ENCODE data around the gene NMRK1.

GRCh38 chr9:75086541-75087288, 1.2 kb downstream of the NMRK1 start:
- TF ChIP-seq CTCF (conservative IDR thresholded peaks at IDR 0.05; ENCODE audit: low read depth in 2 of 2) = no peak
- TF ChIP-seq POLR2AphosphoS5 (IDR thresholded peaks at IDR 0.05; ENCODE audit: low read depth) = no peak
- TF ChIP-seq ETS1 (IDR thresholded peaks at IDR 0.05) = no peak
- TF ChIP-seq EZH2phosphoT487 (IDR thresholded peaks at IDR 0.05; ENCODE audit: unreplicated experiment) = no peak
- TF ChIP-seq JUNB (IDR thresholded peaks at IDR 0.05; ENCODE audit: unreplicated experiment) = no peak
- TF ChIP-seq REST (IDR thresholded peaks at IDR 0.05; ENCODE audit: unreplicated experiment) = no peak
- TF ChIP-seq EZH2 (IDR thresholded peaks at IDR 0.05; ENCODE audit: low read depth, unreplicated experiment) = no peak
- no peak for TF ChIP-seq NANOG (IDR thresholded peaks at IDR 0.05; ENCODE audit: borderline replicate concordance)
- no peak for TF ChIP-seq CREB1 (CRISPR knock-in tag; IDR thresholded peaks at IDR 0.05; ENCODE audit: low read depth)
- TF ChIP-seq STAT1 (IDR thresholded peaks at IDR 0.05; ENCODE audit: unreplicated experiment) = no peak
- TF ChIP-seq ZNF331 (CRISPR knock-in tag; IDR thresholded peaks at IDR 0.05; ENCODE audit: low read depth) = no peak
